Caki2 (cell line): ENCODE data around the gene VPS29. TPM values are rescaled to one million over a fixed set of nuclear protein-coding genes. Genes with fewer than 3 reads are reported as not detected.
"Not testable (repeated sequence)": the region's sequence is repeated elsewhere in the genome, so short reads cannot be mapped to it uniquely, and the experiment has no call there.

Experiments used
- DNase-seq: peaks from one replicate; pipeline ENCODE4 v3.0.0-alpha.2; 2015; ENCODE audit warnings: low read depth
- in situ Hi-C: cut with HindIII; loops from 2 replicates; pipeline ENCODE4 v1.10.0; 2016; ENCODE audit warnings: low sequenced_read_pairs, low pct_unique_long_range_greater_than_20kb, mixed read lengths
- total RNA-seq: library from RNA; depleted of rRNA; stranded (reverse); fragments of >200 nt; shearing (Covaris generic); gene quantifications from 2 replicates; pipeline ENCODE4 v1.2.3, GENCODE V29; 2014; ENCODE audit warnings: low replicate concordance; rRNA removed

VPS29 gene
- total RNA-seq: 45.8 and 49.3 TPM in 2 replicates

GRCh38 chr12:110501752-110502738 is at the start of gene VPS29, which contains the start of gene RAD9B:
TSS of gene VPS29 (minus strand) at chr12:110502111. CDS start at chr12:110502051, 60 bp downstream.
TSS of gene RAD9B (plus strand) at chr12:110502331. CDS start at chr12:110502338, 7 bp downstream.
- DNase-seq: peak; percentile 97
- in situ Hi-C loops: no loop called here

- in situ Hi-C loops: no loop called here
- no peak for DNase-seq
Measured at GRCh38 chr12:110550981-110551380, 49.1 kb upstream of the VPS29 start.

GRCh38 chr12:110549716-110550115 is 47.8 kb upstream of the VPS29 start:
- in situ Hi-C loops: no loop called here
- DNase-seq: no peak

GRCh38 chr12:110548678-110549077 is 46.8 kb upstream of the VPS29 start:
- no peak for DNase-seq
- in situ Hi-C loops: no loop called here

- no peak for DNase-seq
- in situ Hi-C loops: no loop called here
Measured at GRCh38 chr12:110547090-110547489, 45.2 kb upstream of the VPS29 start.

GRCh38 chr12:110546339-110546738 is 44.4 kb upstream of the VPS29 start:
- DNase-seq: no peak
- in situ Hi-C loops: no loop called here

- in situ Hi-C loops: no loop called here
- DNase-seq: no peak
Measured at GRCh38 chr12:110545812-110546211, 43.9 kb upstream of the VPS29 start.

GRCh38 chr12:110545259-110545658 is 43.3 kb upstream of the VPS29 start:
- peak; percentile 54 for DNase-seq
- in situ Hi-C loops: not testable (repeated sequence)

- no peak for DNase-seq
- in situ Hi-C loops: no loop called here
Measured at GRCh38 chr12:110543965-110544364, 42.1 kb upstream of the VPS29 start.

- in situ Hi-C loops: no loop called here
- peak; percentile 74 for DNase-seq
Measured at GRCh38 chr12:110543252-110543959, 41.5 kb upstream of the VPS29 start.

GRCh38 chr12:110540048-110540447 is 38.1 kb upstream of the VPS29 start:
- no peak for DNase-seq
- in situ Hi-C loops: no loop called here

GRCh38 chr12:110538869-110539622 is 37.1 kb upstream of the VPS29 start:
- no peak for DNase-seq

GRCh38 chr12:110537605-110538409 is 35.9 kb upstream of the VPS29 start:
- in situ Hi-C loops: no loop called here
- no peak for DNase-seq

More at GRCh38 chr12:110538869-110539622, 37.1 kb upstream of the VPS29 start:
- in situ Hi-C loops: no loop called here

GRCh38 chr12:110536834-110537604 is 35.1 kb upstream of the VPS29 start:
- in situ Hi-C loops: no loop called here
- no peak for DNase-seq

GRCh38 chr12:110534811-110535210 is 32.9 kb upstream of the VPS29 start:
- in situ Hi-C loops: no loop called here
- no peak for DNase-seq

GRCh38 chr12:110533607-110534006 is 31.7 kb upstream of the VPS29 start:
- DNase-seq: no peak
- in situ Hi-C loops: no loop called here

GRCh38 chr12:110532644-110533043 is 30.7 kb upstream of the VPS29 start:
- in situ Hi-C loops: no loop called here
- DNase-seq: no peak
